Measurements from ENCODE around the gene RBM44. TPM values are rescaled to one million over a fixed set of nuclear protein-coding genes. Genes with fewer than 3 reads are reported as not detected.

The RBM44 gene
- polyA plus RNA-seq, 12 donors: 0.36 to 1.3 (median 0.89) TPM; not detected in 2

DNA sequence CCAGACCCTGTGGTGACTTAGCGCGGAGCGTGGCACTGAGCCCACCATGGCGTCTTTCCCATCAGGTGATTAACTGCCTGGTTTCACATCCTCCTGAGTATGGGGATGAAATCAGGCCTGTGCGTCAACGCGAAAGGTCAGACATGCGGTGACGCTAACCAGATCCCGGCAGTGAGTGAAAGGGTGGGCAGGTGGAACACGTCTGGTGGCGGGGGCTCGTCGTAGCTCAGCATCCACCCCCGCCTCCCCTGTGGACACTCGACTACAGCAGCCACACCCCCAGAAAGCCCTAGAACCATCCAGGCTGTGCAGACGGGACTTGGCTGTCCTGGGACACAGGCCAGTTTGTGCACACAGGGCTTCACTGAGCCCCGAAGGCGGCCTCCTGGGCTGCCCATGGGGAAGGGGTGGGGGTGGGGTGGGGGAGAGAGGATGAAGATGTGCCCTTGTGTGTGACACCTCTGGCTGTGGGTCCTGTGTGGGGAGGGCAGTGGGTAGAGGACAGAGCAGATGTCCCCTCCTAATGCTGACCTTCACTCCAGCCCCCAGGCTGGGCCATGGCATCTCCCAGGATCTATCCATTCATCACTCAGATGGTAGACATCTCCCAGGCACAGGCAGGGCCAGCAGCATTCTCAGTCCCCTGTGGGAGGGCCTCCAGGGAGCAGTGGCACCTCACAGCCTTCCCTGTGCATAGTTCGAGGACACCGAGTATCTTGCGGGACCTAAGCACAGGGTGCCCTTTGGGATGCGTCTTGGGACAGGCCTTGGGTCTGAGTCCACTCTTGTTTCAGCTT, 88.3 kb downstream of the RBM44 start:
- DNase-seq: no peak

DNA sequence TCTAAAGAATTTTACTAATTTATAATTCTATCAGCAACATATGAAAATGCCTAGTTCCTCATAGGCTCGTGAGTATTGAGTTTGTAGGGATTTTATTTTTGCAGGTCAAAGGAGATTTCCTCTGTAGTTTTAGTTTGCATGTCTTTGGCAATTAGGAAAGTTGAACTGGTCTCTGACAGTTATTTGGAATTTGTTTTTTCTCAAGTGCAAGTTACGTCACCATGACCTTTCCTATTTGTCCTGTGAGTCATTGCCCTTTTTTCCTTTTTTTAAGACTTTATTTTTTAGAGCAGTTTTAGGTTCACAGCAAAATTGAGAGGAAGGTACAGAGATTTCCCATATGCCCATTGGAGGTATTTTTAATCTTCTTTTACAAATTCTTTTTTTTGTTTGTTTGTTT, 89.8 kb downstream of the RBM44 start:
- DNase-seq: no peak

DNA sequence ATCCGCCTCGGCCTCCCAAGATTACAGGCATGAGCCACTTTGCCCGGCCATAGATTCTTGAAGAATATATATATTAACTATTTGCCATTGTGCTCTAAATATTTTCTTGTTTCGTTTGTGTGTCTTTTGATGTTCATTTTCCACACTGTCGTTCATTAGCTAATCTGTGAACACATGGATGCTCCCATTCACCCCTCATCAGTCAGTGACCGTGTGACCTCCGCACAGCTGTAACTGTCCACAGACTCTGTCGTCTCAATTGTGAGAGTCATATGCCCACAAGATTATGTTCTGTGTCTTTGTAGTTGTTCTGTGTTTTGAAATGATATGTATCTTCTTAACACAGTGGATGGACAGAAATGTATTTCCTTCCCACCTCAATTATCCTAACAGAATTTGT, 90.4 kb downstream of the RBM44 start:
- no peak for DNase-seq

DNA sequence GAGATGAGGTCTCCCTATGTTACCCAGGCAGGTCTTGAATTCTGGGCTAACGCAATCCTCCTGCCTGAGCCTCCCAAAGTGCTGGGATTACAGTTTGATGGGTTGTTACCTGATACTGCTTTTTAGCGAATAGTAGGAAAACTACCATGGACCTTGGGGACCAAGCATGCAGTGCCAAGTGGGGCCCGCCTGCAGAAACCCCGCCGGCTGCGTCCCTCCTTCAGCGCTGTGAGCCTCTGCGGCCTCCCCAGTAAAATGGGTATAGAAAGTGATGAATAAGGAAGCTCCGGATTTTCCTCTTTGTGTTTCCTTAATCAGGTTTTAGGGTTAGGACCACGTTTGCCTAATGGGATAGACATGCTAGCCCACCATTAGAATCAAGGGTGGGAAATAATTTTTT, 91.2 kb downstream of the RBM44 start:
- no peak for DNase-seq

Other genes with a start within 250 kb of the RBM44 start
- gene PRLH, start 232.2 kb upstream of the RBM44 start, polyA plus RNA-seq (ENCODE audit: insufficient read length in 12 of 12): not detected
- gene RAB17, start 208.0 kb upstream of the RBM44 start, polyA plus RNA-seq (ENCODE audit: insufficient read length in 12 of 12): 10 to 100 TPM in 1 of 12 donors, 1 to 10 TPM in 10, not detected in 1; 1.0 to 10.7 (median 2.0) TPM
- gene LRRFIP1, start 171.2 kb upstream of the RBM44 start, polyA plus RNA-seq (ENCODE audit: insufficient read length in 12 of 12): 100 to 1,000 TPM; 108 to 837 (median 163) TPM
- 10 to 100 TPM in 11 of 12 donors, not detected in 1; 24.1 to 53.3 (median 33.2) TPM for gene RAMP1, start 60.8 kb downstream of the RBM44 start, polyA plus RNA-seq (ENCODE audit: insufficient read length in 12 of 12)
- gene UBE2F, start 168.2 kb downstream of the RBM44 start, polyA plus RNA-seq (ENCODE audit: insufficient read length in 12 of 12): 10 to 100 TPM in 11 of 12 donors, not detected in 1; 34.3 to 49.0 (median 40.4) TPM

Measured in muscle of arm (tissue), 12 donors.